Caco-2 (cell line): ENCODE results near the gene SCTR. TPM values are rescaled to one million over a fixed set of nuclear protein-coding genes. Genes with fewer than 3 reads are reported as not detected.

Experiments
- BruUV-seq: library from RNA; stranded (reverse); fragments of 400-500 nt; replicated peaks from 2 replicates; lab custom pipeline; 2021; lab: Mats Ljungman, UMichigan
- CTCF ChIA-PET: fragments of 300-600 bp; sonication (Branson Sonifier 250); formaldehyde crosslinking; loops from one replicate; lab custom pipeline; 2022; ENCODE audit warnings: antibody characterized with exemption; lab: Charles Lee
- POLR2A ChIA-PET: fragments of 300-600 bp; sonication (Branson Sonifier 250); formaldehyde crosslinking; loops from one replicate; lab custom pipeline; 2022; ENCODE audit warnings: antibody characterized with exemption; lab: Charles Lee
- DNase-seq, 2 experiments: peaks; one replicate each; pipeline versions ENCODE4 v3.0.0 to v3.0.0-alpha.2; 2020 to 2022
- H3K27me3 ChIP-seq: replicated peaks from 2 replicates; pipeline ENCODE4 v1.6.0; 2011; ENCODE audit warnings: low read length; ENCODE audit not compliant: control insufficient read depth, insufficient read depth
- H3K36me3 ChIP-seq: 2 replicates; pipeline ENCODE4 v1.5.1; 2011; ENCODE audit warnings: low read length; ENCODE audit not compliant: control insufficient read depth, insufficient read depth
- H3K4me1 ChIP-seq: fragments of 250-450 bp; sonication (Bioruptor Pico); 2 replicates; pipeline ENCODE4 v1.5.1; 2020; ENCODE audit warnings: mild to moderate bottlenecking
- H3K4me3 ChIP-seq: 2 replicates; pipeline ENCODE4 v1.5.1; 2011; ENCODE audit warnings: low read depth, mild to moderate bottlenecking, control low read depth, low read length
- H3K9me3 ChIP-seq: fragments of 250-450 bp; sonication (Bioruptor Pico); 2 replicates; pipeline ENCODE4 v1.5.1; 2020; ENCODE audit warnings: mild to moderate bottlenecking, moderate library complexity
- H3K27ac Mint-ChIP-seq: one replicate; pipeline ENCODE4 v1.8.0; 2022; ENCODE audit warnings: mixed read lengths; ENCODE audit not compliant: unreplicated experiment
- H3K27me3 Mint-ChIP-seq: one replicate; pipeline ENCODE4 v1.8.0; 2022; ENCODE audit warnings: mixed read lengths; ENCODE audit not compliant: insufficient read depth, unreplicated experiment
- H3K36me3 Mint-ChIP-seq: one replicate; pipeline ENCODE4 v1.8.0; 2022; ENCODE audit warnings: mild to moderate bottlenecking, mixed read lengths; ENCODE audit not compliant: insufficient read depth, unreplicated experiment
- H3K4me1 Mint-ChIP-seq: one replicate; pipeline ENCODE4 v1.8.0; 2022; ENCODE audit warnings: low read depth, mixed read lengths; ENCODE audit not compliant: unreplicated experiment
- H3K4me3 Mint-ChIP-seq: one replicate; pipeline ENCODE4 v1.8.0; 2022; ENCODE audit warnings: mild to moderate bottlenecking, moderate library complexity, mixed read lengths; ENCODE audit not compliant: unreplicated experiment
- H3K9me3 Mint-ChIP-seq: one replicate; pipeline ENCODE4 v1.8.0; 2022; ENCODE audit warnings: mixed read lengths; ENCODE audit not compliant: unreplicated experiment
- intact Hi-C: fragments of 100-400 bp; cut with micrococcal nuclease; formaldehyde crosslinking; loops from one replicate; pipeline ENCODE4 v1.10.0; 2022; ENCODE audit not compliant: unreplicated experiment
- total RNA-seq: library from RNA; stranded (reverse); gene quantifications from 2 replicates; pipeline ENCODE4 v1.2.3, GENCODE V29; 2022
- TF ChIP-seq, protein P1 (sequence below), 2 experiments: fragments of 200-600 bp in 1 of 2; IDR thresholded peaks; 1 replicate in 1 of 2; 2 replicates in 1 of 2; pipeline versions ENCODE4 v1.5.1 to v1.8.0; 2011 to 2022; ENCODE audit warnings: antibody characterized with exemption in 1 of 2, control low read depth in 1 of 2, inconsistent platforms in 1 of 2, low read depth in 1 of 2, low read length in 1 of 2, mild to moderate bottlenecking in 1 of 2, moderate library complexity in 1 of 2; ENCODE audit not compliant: insufficient read depth in 1 of 2, severe bottlenecking in 1 of 2, unreplicated experiment in 1 of 2

The SCTR gene
- total RNA-seq, 1 experiment from 2014 or later: not detected

DNA sequence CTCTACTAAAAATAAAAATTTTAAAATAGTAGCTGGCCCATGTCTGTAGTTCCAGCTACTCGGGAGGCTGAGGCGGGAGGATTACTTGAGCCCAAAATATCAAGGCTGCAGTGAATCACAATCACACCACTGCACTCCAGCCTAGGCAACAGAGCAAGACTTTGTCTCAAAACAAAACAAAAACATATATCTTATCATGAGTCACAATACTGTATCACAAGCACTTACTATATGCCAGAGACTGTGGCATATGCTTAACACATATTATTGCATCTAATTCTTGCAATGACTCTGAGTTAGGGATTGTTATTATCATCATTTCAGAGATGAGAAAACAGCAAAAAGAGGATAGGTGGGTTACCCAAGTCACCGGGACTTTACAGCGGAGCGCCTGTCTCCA, 122.2 kb downstream of the SCTR start:
- no peaks in the 10 kb centered on the region for H3K9me3 Mint-ChIP-seq
- CTCF ChIA-PET: no interaction called here

DNA sequence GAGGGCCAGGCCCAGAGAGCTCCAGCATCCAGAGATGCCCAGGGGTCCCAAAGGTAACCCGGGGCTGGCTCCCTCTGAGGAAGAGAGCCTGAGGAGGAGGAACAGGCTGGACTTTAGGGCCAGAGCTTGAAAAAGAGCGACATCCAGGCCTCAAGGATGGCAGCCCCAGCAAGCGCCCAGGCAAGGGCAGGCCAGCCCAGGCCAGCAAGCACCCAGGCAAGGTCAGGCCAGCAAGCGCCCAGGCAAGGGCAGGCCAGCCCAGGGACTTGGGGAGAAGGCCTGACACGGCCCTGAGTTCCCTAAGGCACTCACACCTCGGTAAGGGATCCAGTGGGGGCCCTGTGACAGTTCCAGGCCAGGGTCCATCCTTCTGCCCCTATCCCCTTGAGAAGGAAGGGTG, 127.1 kb downstream of the SCTR start:
- Mint-ChIP-seq H3K27ac (no peak overlapping the region), H3K9me3 (no peaks in the 10 kb centered on the region), H3K4me3 (no peak overlapping the region), H3K4me1 (no peaks in the 10 kb centered on the region), H3K36me3 (no peaks in the 10 kb centered on the region), H3K27me3 (no peaks in the 10 kb centered on the region)
- Histone ChIP-seq H3K36me3 (no peaks in the 10 kb centered on the region), H3K4me1 (no peaks in the 10 kb centered on the region), H3K27me3 (no peaks in the 10 kb centered on the region), H3K9me3 (no peaks in the 10 kb centered on the region), H3K4me3 (no peak overlapping the region)
- no peak for DNase-seq
- intact Hi-C loops: no loop called here
- ChIA-PET POLR2A (no interaction called here), CTCF (no interaction called here)
- BruUV-seq: no TSS peak
- TF ChIP-seq, protein P1, sequence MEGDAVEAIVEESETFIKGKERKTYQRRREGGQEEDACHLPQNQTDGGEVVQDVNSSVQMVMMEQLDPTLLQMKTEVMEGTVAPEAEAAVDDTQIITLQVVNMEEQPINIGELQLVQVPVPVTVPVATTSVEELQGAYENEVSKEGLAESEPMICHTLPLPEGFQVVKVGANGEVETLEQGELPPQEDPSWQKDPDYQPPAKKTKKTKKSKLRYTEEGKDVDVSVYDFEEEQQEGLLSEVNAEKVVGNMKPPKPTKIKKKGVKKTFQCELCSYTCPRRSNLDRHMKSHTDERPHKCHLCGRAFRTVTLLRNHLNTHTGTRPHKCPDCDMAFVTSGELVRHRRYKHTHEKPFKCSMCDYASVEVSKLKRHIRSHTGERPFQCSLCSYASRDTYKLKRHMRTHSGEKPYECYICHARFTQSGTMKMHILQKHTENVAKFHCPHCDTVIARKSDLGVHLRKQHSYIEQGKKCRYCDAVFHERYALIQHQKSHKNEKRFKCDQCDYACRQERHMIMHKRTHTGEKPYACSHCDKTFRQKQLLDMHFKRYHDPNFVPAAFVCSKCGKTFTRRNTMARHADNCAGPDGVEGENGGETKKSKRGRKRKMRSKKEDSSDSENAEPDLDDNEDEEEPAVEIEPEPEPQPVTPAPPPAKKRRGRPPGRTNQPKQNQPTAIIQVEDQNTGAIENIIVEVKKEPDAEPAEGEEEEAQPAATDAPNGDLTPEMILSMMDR (IDR thresholded peaks at IDR 0.05; ENCODE audit: insufficient read depth in 1 of 2, low read depth in 1 of 2, low read length in 1 of 2, severe bottlenecking in 1 of 2, unreplicated experiment in 1 of 2): no peak

More for the DNA sequence above, 122.2 kb downstream of the SCTR start:
- POLR2A ChIA-PET: no interaction called here
- Histone ChIP-seq H3K4me3 (no peak overlapping the region), H3K36me3 (no peaks in the 10 kb centered on the region), H3K27me3 (no peaks in the 10 kb centered on the region), H3K9me3 (no peaks in the 10 kb centered on the region), H3K4me1 (peaks cover 8% of the 10 kb centered on the region)
- intact Hi-C loops: no loop called here
- no peaks in the 10 kb centered on the region for H3K36me3 Mint-ChIP-seq
- no peaks in the 10 kb centered on the region for H3K4me1 Mint-ChIP-seq
- H3K4me3 Mint-ChIP-seq: no peak overlapping the region
- TF ChIP-seq, protein P1 (IDR thresholded peaks at IDR 0.05; ENCODE audit: insufficient read depth in 1 of 2, low read depth in 1 of 2, low read length in 1 of 2, severe bottlenecking in 1 of 2, unreplicated experiment in 1 of 2): no peak
- BruUV-seq: no TSS peak
- no peak overlapping the region for H3K27ac Mint-ChIP-seq
- no peak for DNase-seq
- H3K27me3 Mint-ChIP-seq: no peaks in the 10 kb centered on the region

DNA sequence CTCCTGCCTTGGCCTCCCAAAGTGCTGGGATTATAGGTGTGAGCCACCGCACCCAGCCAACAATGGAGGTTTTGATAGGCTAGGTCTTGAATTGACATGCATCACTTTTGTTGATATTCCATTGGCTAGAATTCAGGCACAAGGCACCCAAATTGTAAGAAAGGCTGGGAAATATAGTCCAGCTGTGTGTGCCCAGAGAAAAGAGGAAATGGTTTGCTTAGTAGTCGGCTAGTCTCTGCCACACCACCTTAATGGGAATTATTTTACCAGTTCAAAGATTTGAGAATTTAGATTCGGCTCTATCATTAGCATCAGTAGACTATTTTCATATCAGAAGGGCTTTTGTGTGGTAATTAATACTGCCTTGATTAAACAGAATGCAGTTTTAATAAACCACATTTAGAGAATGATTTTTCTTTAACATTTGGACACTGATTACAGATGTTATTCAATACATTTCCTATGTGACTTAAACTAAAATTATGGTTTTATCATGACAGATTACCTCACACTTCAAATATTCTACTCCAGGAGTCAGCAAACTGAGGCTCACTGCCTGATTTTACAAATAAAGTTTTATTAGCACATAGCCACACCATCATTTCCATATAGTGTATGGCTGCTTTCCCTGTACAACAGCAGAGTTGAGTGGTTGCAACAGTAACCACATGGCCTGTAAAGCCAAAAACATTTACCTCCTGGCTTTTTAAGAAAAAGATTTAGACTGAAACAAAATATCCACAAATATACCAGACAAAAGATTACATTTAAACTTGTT, 130.1 kb downstream of the SCTR start:
- no peaks in the 10 kb centered on the region for H3K36me3 ChIP-seq
- Mint-ChIP-seq H3K4me1 (peaks cover 6% of the 10 kb centered on the region), H3K4me3 (no peak overlapping the region), H3K27me3 (no peaks in the 10 kb centered on the region), H3K36me3 (no peaks in the 10 kb centered on the region), H3K9me3 (no peaks in the 10 kb centered on the region), H3K27ac (no peak overlapping the region)
- TF ChIP-seq, protein P1 (IDR thresholded peaks at IDR 0.05; ENCODE audit: insufficient read depth in 1 of 2, low read depth in 1 of 2, low read length in 1 of 2, severe bottlenecking in 1 of 2, unreplicated experiment in 1 of 2): no peak
- POLR2A ChIA-PET: no interaction called here
- CTCF ChIA-PET: no interaction called here
- no peaks in the 10 kb centered on the region for H3K9me3 ChIP-seq
- H3K27me3 ChIP-seq: no peaks in the 10 kb centered on the region
- no peak overlapping the region for H3K4me3 ChIP-seq
- no peaks in the 10 kb centered on the region for H3K4me1 ChIP-seq
- BruUV-seq: no TSS peak
- intact Hi-C loops: no loop called here
- DNase-seq: no peak

Other genes with a start within 250 kb of the SCTR start
- gene C2orf76, start 157.6 kb downstream of the SCTR start, total RNA-seq: 5.0 and 6.5 TPM in 2 replicates
- 256 and 257 TPM in 2 replicates for gene DBI, start 157.5 kb downstream of the SCTR start, total RNA-seq
- 13.8 and 15.8 TPM in 2 replicates for gene TMEM37, start 92.6 kb downstream of the SCTR start, total RNA-seq
- gene CFAP221, start 20.0 kb upstream of the SCTR start, total RNA-seq: 0.60 TPM in 1 of 2 replicates, not detected in the other
- gene TMEM177, start 154.7 kb upstream of the SCTR start, total RNA-seq: 35.7 and 36.7 TPM in 2 replicates
- 45.8 and 46.8 TPM in 2 replicates for gene PTPN4, start 235.4 kb upstream of the SCTR start, total RNA-seq